Upper lobe of left lung (tissue), 4 donors: ENCODE measurements around the gene IRAK1BP1.

Source experiments
- CTCF ChIP-seq, 6 experiments: fragments of 450-650 bp in 4 of 6; fragments of 200-600 bp in 2 of 6; sonication (generic) in 2 of 6; IDR thresholded peaks; one replicate each; pipeline ENCODE4 v1.5.1; 2016 to 2019; ENCODE audit warnings: antibody characterized with exemption in 6 of 6
- POLR2AphosphoS5 ChIP-seq, 2 donors: sonication (generic); formaldehyde crosslinking; IDR thresholded peaks; one replicate each; pipeline ENCODE4 v1.5.1; 2017; ENCODE audit warnings: antibody characterized with exemption in 2 of 2

GRCh38 chr6:78867020-78867369 is 356 bp upstream of the IRAK1BP1 start:
- TF ChIP-seq CTCF (IDR thresholded peaks at IDR 0.05) (no peak), POLR2AphosphoS5 (IDR thresholded peaks at IDR 0.05) (no peak)
